GM21825 (cell line): ENCODE results near the gene SYP.
"Not testable (repeated sequence)": the region's sequence is repeated elsewhere in the genome, so short reads cannot be mapped to it uniquely, and the experiment has no call there.

Experiments used
- ATAC-seq: cut with Tn5 transposase; IDR thresholded peaks from one replicate; pipeline ENCODE4 v1.9.1; 2021; ENCODE audit warnings: mild to moderate bottlenecking, moderate library complexity; ENCODE audit not compliant: unreplicated experiment

Gene SYP

GRCh38 chrX:49172280-49172780 is 27.7 kb downstream of the SYP start:
- ATAC-seq, result peak; percentile 57

- ATAC-seq, result peak; percentile 42
These were observed 28.2 kb downstream of the SYP start, which contains the start of gene PLP2 for GRCh38 chrX:49171752-49172279. Gene PLP2 (plus strand): TSS chrX:49171898. CDS start chrX:49172001, 103 bp downstream.

GRCh38 chrX:49167740-49168108 is 32.3 kb downstream of the SYP start:
- ATAC-seq, result no peak

- peak; percentile 14 for ATAC-seq
These were observed 32.9 kb downstream of the SYP start for GRCh38 chrX:49166914-49167739.

GRCh38 chrX:49165901-49166881 is 33.8 kb downstream of the SYP start:
- peak; percentile 32 for ATAC-seq

- no peak for ATAC-seq
These were observed 35.2 kb downstream of the SYP start for GRCh38 chrX:49164589-49165360.

GRCh38 chrX:49163555-49164419 is 36.2 kb downstream of the SYP start:
- ATAC-seq, result peak; percentile 39

- ATAC-seq, result no peak
These were observed 37.4 kb downstream of the SYP start, which contains the start of gene MAGIX for GRCh38 chrX:49162620-49163019. Gene MAGIX (plus strand): TSS chrX:49162758. CDS start chrX:49162890, 132 bp downstream.

- no peak for ATAC-seq
These were observed 38.4 kb downstream of the SYP start for GRCh38 chrX:49161632-49162031.

- ATAC-seq, result no peak
These were observed 39.1 kb downstream of the SYP start for GRCh38 chrX:49160908-49161307.

- no peak for ATAC-seq
These were observed 42.8 kb downstream of the SYP start for GRCh38 chrX:49157194-49157593.

GRCh38 chrX:49155900-49156837 is 43.8 kb downstream of the SYP start:
- ATAC-seq, result peak; percentile 90

- ATAC-seq, result no peak
These were observed 44.6 kb downstream of the SYP start for GRCh38 chrX:49155243-49155899.

- no peak for ATAC-seq
These were observed 46.5 kb downstream of the SYP start for GRCh38 chrX:49153467-49153866.

- ATAC-seq, result not testable (repeated sequence)
These were observed 50.7 kb downstream of the SYP start for GRCh38 chrX:49149291-49149690.

GRCh38 chrX:49148390-49149100 is 51.4 kb downstream of the SYP start:
- ATAC-seq, result not testable (repeated sequence)

- ATAC-seq, result no peak
These were observed 52.1 kb downstream of the SYP start for GRCh38 chrX:49147936-49148335.
